Renal cortical epithelial cell (primary cell): ENCODE measurements around the gene SRP14. TPM values are rescaled to one million over a fixed set of nuclear protein-coding genes. Genes with fewer than 3 reads are reported as not detected.
"Not testable (repeated sequence)": the region's sequence is repeated elsewhere in the genome, so short reads cannot be mapped to it uniquely, and the experiment has no call there.

Experiments
- DNase-seq: peaks from one replicate; pipeline ENCODE4 v3.0.0-alpha.2; 2011; ENCODE audit warnings: low read depth
- total RNA-seq: library from RNA; depleted of rRNA; stranded (reverse); fragments of >200 nt; gene quantifications from 2 replicates; pipeline ENCODE4 v1.2.3, GENCODE V29; 2014

SRP14 gene
- 254 and 635 TPM in 2 replicates for total RNA-seq

DNA sequence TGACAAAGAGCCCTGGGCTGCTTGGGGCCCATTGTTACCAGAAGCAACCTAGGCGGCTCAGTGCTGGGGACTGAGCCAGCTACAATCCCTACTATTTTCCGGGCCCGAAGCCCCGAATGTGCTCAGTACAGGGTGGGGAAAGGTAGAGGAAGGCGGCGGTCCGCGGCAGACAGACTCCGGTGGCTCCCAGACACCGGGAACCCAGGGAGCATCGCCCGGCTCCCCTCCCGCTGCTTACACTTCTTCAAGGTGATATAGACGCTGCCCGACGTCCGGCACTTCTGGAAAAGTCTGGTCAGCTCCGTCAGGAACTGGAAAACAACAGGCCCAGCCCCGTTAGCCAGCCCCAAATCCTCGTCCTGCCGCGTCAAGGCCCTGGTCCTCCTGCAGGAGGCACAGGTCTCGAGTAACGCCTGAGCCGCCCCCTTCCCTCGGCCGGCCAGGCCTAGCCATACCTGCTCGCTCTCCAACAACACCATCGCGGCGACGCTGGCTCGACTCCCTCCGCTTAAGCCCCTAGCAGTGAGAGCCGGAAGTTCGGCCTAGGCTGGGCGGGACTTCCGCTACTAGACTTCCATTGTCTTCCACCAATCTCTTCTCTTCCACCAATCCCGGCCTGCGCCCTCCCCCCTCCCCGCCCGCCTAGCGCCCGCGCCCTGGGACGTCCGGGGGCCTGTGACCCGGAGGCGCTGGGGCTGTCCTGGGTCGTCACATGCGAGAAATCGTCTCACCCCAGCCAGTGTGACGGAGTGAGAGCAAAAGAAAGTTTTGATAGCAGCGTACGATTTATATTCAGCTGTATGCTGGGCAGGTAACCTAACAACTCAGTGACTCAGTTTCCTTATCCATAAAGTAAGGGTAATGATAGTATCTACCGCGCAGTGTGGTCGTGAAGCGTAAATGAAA, at the start of gene SRP14:
TSS of gene SRP14 (minus strand) at position 544 of the 906 bp plus-strand sequence. CDS start at position 479, 65 bp downstream.
- DNase-seq = peak; percentile 86

DNA sequence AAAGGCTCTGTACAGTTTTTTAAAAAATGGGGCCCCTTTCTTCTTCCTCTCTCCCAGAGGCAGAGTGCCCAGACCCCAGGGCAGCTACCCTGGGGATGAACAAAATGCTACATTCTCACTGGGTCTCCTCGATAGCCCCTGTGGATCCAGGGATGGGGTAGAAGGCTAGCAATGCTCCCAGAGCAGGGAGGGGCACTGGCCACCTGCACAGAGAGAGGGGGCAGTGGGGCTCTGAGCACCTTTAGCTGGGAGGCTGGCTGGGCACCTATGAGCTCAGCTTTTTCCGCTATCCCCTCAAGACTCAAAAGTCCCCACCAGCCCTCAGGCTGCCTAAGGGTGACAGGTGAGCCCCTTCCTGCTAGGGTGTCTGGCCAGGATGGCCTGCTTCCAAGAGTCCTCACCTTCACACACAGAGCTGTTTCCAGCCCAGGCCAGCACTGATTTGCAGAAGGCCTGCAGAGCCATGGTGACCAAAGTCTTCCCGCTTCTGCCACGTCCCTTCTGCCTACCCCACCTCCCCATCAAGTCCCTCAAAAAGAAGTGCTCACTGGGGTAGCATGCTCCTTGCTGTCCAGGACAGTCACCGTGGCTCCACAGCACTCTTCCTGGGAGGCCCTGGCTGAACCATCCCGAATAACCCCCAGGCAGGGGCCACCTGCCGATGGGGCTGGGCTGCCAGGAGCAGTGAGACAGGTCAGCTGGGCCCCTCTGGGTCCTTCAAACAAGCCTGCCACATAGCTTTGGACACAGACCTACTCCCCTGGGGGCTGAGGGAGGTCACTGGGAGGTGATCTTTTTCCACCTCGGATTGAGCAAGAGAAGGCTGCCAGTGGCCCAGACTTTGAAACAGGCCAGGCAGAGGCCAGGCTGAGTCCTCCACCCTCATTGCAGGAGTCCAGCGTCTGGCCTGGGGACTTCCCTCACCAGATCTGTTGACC, 49.3 kb upstream of the SRP14 start:
- no peak for DNase-seq

GRCh38 chr15:40087068-40087810, 48.3 kb upstream of the SRP14 start:
- DNase-seq = no peak

DNA sequence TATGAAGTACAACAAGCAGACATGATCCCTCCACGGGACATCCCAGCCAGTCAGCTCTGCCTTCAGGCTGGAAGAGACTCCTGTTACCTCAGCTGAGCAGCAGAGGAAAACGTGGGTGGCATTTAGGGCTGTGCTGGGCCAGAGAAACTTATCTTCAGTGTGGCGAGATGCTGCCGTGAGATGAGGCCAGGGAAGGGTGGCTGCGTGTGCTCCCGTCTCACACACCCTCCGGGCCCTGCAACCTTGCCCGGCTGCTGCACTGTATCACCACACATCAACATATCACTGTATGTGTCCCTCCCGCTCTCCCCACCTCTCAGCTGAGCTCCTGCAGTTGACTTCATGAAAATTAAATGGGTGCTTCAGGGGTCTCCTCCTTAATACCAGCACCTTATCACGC, 46.3 kb upstream of the SRP14 start:
- DNase-seq = no peak

- no peak for DNase-seq
Observed at GRCh38 chr15:40084650-40085049, 45.7 kb upstream of the SRP14 start.

- DNase-seq = no peak
Observed at GRCh38 chr15:40082195-40082883, 43.4 kb upstream of the SRP14 start.

- DNase-seq = peak; percentile 85
Observed at GRCh38 chr15:40081691-40082194, 42.8 kb upstream of the SRP14 start.

DNA sequence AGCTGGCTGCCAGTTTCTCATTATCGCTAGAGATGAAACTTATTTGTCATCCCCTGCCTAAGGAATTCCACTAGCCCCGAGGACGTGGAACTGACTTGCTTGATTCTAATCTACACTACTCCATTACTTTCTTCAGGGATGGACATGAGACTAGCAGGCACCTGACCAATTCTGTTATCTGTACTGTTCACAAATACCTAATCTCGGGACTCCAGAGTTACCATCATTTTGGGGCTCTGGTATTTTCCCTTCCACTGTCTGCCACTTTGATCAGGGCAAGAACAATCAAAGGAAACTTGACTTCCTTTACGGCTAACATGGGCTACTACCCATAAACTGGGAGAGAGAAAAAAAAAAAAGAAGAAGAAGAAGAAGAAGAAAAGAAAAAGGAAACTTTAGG, 41.9 kb upstream of the SRP14 start:
- no peak for DNase-seq

DNA sequence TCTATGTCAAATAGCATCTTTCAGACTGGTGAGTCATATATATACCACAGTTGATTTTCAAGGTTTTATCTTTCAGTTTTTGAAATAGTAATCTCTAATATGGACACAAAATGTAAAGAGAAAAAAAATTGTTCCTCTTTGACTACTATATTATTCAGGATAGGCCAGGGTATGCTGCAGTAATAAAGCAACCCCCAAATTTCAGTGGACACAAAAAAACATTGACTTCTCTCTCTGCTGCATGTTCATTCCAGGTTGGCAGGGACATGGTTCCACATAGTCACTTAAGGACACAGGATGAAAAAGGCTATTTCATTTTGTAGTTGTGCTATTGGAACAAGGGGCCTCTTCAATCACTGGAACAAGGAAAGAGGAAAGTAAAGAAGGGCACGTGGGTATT, 41.1 kb upstream of the SRP14 start:
- DNase-seq = no peak

DNA sequence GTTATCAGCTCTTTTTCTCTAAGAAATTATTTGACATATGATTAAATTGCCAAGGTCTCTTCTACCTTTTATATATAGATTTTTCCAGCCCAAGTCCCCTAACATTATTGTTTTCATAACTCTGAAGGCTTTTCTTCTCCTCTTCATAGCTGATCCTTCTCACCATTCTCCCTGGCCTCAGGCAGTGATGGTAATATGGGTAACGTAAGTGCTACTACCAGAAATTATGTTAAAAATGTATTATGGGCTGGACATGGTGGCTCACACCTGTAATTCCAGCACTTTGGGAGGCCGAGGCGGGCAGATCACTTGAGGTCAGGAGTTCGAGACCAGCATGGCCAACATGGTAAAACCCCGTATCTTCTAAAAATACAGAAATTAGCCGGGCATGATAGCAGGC, 40.5 kb upstream of the SRP14 start:
- no peak for DNase-seq

DNA sequence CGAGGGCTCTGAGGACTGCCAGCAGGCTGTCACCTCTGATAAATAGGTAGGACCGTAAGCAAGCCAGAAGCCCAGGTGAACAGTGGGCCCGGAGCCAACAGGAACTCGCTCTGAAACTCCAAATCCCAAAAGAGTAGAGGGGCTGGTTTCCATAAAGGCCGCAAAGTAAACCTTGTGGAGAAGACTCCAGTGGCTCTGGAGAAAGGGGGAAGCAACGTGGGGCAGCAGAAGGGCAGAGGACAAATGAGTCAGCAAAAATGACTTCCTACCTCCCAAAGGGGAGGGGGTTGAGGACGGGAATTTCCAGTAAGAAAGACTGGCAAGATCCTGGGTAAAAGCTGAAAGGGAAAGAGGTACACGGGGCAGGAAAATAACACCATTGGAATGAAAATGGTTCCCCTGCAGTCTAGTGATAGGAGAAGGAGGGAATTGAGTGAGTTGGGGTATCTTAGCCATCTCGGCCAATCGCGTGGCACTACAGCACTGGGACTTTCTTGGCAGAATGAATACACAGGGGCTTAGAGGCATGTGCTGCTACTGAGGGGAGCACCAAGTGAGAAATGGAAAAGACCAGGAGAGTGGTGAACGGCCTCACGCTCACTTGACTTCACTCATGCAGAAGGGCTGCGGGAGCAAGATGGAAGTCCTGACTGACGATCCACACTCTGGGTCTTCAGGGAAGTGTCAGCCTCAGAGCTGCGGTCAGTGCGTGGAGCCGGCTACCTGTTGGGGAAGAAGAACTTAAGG, 36.5 kb upstream of the SRP14 start:
- DNase-seq = peak; percentile 79

DNA sequence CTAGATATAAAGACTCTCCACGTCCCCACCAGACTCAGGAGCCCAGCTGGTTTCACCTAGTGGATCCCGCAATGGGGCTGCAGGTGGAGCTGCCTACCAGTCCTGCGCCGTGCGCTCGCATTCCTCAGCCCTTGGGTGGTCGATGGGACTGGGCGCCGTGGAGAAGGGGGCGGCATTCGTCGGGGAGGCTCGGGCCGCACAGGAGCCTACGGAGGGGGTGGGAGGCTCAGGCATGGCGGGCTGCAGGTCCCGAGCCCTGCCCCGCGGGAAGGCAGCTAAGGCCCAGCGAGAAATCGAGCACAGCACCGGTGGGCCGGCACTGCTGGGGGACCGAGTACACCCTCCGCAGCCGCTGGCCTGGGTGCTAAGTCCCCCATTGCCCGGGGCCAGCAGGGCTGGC, 35.7 kb upstream of the SRP14 start:
- DNase-seq = not testable (repeated sequence)

DNA sequence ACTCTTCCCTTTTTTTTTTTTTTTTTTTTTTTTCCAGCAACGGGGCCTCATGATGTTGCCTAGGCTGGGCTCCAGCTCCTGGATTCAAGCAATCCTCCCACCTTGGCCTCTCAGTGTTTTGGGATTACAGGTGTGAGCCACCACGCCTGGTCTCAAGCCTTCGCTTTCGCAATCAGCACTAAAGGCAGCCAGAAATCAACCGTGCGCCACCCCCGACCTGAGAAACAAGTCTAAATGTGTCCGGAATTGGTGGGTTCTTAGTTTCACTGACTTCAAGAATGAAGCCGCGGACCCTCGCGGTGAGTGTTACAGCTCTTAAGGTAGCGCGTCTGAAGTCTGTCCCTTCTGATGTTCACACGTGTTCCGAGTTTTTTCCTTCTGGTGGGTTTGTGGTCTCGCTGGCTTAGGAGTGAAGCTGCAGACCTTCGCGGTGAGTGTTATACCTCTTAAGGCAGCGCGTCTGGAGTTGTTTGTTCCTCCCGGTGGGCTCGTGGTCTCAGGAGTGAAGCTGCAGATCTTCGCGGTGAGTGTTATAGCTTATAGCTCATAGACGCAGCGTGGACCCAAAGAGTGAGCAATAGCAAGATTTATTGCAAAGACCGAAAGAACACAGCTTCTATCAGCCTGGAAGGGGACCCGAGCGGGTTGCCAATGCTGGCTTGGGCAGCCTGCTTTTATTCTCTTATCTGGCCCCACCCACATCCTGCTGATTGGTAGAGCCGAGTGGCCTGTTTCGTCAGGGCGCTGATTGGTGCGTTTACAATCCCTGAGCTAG, 34.9 kb upstream of the SRP14 start:
- not testable (repeated sequence) for DNase-seq

GRCh38 chr15:40072216-40072990, 33.4 kb upstream of the SRP14 start:
- no peak for DNase-seq

DNA sequence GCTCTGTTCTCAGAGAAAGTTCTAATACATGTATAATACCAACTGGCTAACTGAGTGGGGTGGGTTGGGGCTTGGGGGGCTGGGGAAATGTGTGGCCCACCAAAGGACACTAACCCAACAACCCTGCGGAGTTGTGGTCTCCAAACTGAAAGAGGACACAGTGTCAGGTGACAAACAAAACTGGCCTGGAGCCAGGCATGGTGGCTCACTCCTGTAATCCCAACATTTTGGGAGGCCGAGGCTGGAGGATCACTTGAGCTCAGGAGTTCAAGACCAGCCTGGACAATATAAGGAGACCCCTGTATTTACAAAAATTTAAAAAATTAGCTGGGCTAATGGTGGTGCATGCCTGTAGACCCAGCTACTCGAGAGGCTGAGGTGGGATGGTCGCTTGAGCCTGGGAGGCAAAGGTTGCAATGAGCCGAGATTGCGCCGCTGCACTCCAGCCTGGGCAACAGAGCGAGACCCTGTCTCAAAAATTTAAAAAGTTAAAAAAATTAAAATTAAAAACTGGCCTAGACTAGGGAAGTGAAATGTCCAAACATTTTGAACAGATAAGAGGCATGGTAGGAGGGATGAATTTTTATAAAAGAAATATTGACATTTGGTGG, 31.7 kb upstream of the SRP14 start:
- DNase-seq = no peak

GRCh38 chr15:40070166-40070557, 31.2 kb upstream of the SRP14 start:
- DNase-seq = no peak

- peak; percentile 92 for DNase-seq
Observed at GRCh38 chr15:40069178-40070165, 30.5 kb upstream of the SRP14 start.
